ENCODE data around the gene BOC.

DNA sequence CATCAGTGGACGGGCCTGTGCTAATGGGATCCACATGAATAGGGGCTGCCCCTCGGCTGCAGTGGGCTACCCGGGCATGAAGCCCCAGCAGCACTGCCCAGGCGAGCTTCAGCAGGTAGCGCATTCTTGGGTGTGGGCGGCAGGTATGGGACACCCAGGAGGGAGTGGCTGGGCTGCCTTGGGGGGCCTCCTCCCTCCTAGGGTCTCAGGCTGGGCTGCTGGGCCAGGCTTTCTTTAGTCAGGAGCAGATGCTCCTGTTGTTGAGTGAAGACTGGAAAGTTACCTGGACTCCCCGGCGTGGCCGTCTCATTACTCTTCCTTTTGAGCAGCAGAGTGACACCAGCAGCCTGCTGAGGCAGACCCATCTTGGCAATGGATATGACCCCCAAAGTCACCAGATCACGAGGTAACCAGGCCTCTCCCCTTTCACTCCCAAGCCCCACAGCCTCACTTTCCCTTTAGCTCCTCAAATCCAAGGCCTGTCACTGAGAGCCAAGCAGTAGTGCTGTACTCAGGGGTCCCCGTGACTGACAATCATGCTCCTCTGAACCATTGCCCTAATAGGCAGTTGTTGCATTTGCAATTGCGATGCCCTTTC is 73.2 kb downstream of the BOC start:
- TF ChIP-seq GATA3 (IDR thresholded peaks at IDR 0.05; ENCODE audit: low read depth, low read length) (no peak), GATA2 (IDR thresholded peaks at IDR 0.05; ENCODE audit: low read depth, low read length) (no peak)
